SH-SY5Y (cell line): ENCODE measurements around the gene IL3.

Source experiments
- GATA2 ChIP-seq: IDR thresholded peaks from 2 replicates; pipeline ENCODE4 v1.6.1; 2011; ENCODE audit warnings: mild to moderate bottlenecking, low read depth, low read length
- GATA3 ChIP-seq: IDR thresholded peaks from 2 replicates; pipeline ENCODE4 v1.6.1; 2011; ENCODE audit warnings: low read depth, mild to moderate bottlenecking, low read length, moderate library complexity

Gene IL3

DNA sequence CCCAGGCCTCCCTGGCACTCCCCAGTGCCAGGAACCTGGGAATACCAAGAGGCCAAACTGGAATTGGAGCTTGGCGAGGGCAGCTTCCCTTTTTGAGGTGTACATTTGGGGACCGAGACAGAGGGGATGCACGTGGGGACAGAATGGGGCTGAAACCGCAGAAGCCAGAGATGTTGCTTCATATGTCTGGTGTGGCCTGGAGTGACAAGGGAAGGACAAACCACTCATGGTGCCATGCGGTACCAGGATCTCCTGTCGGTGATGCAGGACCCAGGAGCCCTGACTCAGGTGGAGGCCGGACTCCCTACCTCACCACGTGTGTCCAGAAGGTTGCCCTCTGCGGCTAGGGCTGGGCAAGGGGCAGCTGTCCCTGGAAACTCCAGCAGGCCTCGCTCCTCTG, 9.1 kb downstream of the IL3 start:
- no peak for TF ChIP-seq GATA2
- no peak for TF ChIP-seq GATA3

DNA sequence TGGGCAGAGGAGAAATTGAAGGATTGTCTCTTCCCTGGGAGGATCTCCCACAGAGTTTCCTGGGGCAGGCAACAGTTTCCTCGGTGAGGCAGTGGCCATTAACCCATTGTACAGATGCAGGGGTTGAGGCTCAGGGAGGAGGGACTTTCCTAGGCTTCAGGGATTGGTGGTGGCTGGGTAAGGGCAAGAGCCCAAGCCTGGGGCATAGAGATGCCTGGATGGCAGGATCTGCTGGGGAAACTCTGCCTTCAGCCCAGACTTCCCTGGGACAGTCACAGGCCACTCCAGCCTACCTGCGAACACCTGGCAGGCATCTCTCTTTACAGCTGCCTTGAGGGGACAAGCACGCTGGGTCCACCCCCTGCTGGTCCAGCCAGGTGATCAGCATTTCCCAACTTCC, 9.5 kb downstream of the IL3 start:
- TF ChIP-seq GATA2: no peak
- no peak for TF ChIP-seq GATA3

DNA sequence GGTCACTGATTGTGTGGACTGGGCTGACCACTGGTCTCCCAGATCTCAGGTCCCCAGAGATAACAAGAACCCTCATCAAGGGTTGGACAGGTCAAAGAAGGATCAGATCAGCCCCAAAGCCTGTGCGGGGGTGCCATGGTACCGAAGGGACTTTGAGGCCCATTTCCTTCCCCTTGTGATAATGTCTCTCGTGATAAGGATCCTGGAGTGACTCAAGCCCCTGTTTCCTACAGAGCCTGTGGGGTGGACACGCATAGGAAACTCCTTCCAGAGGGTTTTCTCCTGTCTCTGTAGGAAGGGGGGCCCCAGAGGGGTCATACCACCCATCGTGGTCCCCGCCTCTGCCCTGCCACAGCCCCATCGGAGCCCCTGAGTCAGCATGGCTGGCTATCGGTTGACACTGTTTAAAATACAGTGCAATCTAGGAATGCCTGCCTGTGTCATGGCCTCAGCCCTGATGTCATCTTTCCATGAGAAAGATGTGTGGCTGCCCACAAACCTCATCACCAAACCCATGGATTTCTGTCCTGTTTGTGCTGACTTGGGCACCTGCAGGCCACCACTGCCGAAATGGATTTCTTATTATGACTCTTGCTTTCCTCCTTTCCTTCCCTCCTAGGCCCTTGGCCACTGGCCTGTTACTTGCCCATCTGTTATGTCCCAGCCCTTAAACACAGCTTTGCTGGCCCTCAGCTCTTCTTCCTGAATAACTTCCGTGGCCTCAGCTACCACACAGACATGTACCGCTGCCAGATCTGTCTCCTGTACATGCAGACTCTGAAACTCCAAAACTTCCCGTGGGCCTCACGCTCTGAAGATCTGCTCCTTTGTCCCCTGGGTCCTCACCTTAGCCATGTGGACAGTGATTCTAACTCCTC, 10.2 kb downstream of the IL3 start:
- TF ChIP-seq GATA3: no peak
- TF ChIP-seq GATA2: no peak

DNA sequence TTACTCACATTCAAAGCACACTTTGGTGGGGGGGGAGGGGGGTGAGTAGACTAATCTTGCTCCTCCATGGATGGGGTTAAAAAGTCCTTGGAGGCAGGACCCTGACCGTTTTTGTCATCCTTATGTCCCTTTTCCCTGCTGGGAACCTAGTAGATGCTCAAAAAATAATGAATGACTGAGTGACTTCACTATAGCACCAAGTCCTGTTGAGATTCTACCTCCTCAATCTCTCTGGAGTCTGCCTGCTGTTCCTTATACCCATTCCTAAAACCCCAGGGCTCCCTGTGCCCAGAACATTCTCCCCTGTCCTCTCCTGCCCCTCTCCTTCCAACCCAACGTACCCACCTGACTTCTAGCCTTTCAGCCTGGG, 10.9 kb downstream of the IL3 start:
- TF ChIP-seq GATA2: no peak
- TF ChIP-seq GATA3: no peak

DNA sequence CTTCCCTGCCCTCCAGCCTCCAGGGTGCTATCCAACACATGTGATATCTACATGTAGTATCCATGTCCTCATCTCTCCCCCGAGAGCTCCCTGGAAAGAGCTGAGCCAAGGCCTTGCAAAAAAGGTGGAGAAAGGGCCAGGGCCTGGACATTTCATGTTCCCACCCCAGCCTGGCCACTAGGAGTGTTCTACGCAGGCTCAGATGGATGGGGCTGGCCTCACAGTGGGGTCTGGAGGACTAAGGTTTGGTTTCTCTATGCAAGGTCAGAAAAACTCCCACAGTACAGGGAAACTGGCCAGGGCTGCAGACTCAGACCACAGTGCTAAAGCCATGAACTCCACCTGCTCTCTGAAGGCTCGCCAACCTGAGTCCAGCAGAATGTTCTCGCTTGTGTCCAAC, 11.6 kb downstream of the IL3 start:
- TF ChIP-seq GATA3 (no peak), GATA2 (no peak)

DNA sequence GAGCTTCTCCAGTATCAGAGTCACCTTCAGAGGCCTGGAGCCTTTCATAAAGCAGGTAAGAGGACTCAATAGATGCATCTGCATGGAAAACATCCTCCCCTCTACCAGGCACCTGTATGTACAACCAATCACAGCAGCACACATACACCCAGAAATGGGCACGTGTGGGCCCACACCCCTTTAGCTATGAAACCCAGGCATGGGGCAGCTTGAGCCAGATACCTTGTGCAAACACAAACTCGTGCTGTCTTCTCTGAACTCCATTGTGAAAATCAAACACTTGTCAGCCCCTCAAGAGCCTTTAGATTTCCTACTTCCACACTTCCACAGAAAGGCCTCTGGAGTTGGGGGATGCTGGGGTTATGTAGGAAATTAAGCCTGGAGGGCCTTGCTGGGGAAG, 12.1 kb downstream of the IL3 start:
- no peak for TF ChIP-seq GATA2
- TF ChIP-seq GATA3: no peak

DNA sequence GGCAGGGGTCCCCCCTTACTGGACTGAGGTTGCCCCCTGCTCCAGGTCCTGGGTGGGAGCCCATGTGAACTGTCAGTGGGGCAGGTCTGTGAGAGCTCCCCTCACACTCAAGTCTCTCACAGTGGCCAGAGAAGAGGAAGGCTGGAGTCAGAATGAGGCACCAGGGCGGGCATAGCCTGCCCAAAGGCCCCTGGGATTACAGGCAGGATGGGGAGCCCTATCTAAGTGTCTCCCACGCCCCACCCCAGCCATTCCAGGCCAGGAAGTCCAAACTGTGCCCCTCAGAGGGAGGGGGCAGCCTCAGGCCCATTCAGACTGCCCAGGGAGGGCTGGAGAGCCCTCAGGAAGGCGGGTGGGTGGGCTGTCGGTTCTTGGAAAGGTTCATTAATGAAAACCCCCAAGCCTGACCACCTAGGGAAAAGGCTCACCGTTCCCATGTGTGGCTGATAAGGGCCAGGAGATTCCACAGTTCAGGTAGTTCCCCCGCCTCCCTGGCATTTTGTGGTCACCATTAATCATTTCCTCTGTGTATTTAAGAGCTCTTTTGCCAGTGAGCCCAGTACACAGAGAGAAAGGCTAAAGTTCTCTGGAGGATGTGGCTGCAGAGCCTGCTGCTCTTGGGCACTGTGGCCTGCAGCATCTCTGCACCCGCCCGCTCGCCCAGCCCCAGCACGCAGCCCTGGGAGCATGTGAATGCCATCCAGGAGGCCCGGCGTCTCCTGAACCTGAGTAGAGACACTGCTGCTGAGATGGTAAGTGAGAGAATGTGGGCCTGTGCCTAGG, 13.0 kb downstream of the IL3 start, which contains the start of gene CSF2:
CSF2 (plus strand) TSS at position 559 of the 783 bp plus-strand sequence; CDS start at position 594, 35 bp downstream.
- TF ChIP-seq GATA2 (no peak), GATA3 (no peak)

DNA sequence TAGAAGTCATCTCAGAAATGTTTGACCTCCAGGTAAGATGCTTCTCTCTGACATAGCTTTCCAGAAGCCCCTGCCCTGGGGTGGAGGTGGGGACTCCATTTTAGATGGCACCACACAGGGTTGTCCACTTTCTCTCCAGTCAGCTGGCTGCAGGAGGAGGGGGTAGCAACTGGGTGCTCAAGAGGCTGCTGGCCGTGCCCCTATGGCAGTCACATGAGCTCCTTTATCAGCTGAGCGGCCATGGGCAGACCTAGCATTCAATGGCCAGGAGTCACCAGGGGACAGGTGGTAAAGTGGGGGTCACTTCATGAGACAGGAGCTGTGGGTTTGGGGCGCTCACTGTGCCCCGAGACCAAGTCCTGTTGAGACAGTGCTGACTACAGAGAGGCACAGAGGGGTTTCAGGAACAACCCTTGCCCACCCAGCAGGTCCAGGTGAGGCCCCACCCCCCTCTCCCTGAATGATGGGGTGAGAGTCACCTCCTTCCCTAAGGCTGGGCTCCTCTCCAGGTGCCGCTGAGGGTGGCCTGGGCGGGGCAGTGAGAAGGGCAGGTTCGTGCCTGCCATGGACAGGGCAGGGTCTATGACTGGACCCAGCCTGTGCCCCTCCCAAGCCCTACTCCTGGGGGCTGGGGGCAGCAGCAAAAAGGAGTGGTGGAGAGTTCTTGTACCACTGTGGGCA, 13.8 kb downstream of the IL3 start:
- TF ChIP-seq GATA3: no peak
- TF ChIP-seq GATA2: no peak

DNA sequence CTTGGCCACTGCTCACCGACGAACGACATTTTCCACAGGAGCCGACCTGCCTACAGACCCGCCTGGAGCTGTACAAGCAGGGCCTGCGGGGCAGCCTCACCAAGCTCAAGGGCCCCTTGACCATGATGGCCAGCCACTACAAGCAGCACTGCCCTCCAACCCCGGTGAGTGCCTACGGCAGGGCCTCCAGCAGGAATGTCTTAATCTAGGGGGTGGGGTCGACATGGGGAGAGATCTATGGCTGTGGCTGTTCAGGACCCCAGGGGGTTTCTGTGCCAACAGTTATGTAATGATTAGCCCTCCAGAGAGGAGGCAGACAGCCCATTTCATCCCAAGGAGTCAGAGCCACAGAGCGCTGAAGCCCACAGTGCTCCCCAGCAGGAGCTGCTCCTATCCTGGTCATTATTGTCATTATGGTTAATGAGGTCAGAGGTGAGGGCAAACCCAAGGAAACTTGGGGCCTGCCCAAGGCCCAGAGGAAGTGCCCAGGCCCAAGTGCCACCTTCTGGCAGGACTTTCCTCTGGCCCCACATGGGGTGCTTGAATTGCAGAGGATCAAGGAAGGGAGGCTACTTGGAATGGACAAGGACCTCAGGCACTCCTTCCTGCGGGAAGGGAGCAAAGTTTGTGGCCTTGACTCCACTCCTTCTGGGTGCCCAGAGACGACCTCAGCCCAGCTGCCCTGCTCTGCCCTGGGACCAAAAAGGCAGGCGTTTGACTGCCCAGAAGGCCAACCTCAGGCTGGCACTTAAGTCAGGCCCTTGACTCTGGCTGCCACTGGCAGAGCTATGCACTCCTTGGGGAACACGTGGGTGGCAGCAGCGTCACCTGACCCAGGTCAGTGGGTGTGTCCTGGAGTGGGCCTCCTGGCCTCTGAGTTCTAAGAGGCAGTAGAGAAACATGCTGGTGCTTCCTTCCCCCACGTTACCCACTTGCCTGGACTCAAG, 14.6 kb downstream of the IL3 start:
- TF ChIP-seq GATA3 (no peak), GATA2 (no peak)

DNA sequence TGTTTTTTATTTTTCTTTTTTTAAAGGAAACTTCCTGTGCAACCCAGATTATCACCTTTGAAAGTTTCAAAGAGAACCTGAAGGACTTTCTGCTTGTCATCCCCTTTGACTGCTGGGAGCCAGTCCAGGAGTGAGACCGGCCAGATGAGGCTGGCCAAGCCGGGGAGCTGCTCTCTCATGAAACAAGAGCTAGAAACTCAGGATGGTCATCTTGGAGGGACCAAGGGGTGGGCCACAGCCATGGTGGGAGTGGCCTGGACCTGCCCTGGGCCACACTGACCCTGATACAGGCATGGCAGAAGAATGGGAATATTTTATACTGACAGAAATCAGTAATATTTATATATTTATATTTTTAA, 15.2 kb downstream of the IL3 start:
- TF ChIP-seq GATA3: no peak
- TF ChIP-seq GATA2: no peak

DNA sequence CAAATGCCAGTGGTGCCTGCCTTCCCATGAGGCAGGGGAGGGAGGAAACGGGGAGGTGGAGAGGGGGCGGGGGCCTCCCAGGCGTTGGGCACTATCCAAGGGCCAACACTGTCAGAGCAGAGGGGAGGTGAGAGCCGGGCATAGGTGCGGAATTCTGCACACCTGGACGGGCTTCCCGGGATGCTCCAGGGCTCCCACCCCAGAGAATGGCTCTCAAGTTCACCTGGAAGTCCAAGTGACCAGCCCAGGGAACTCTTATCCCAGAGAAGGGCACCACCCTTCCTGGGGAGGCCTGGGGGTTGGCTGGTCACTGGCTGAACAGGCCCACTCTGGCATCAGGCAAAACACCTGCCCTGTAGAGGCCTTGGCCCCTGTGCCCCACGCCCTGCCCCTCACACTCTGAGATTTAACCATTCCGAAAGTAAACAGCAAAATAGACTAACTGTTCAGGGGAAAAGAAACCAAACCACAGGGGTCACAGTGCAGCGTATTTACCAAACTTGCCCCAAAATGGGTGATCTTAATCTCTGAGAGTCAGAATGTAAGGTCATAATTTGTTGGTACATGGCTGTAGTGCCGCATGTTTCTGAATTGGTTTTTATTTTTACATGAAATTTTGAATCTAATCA, 15.9 kb downstream of the IL3 start:
- TF ChIP-seq GATA3 (no peak), GATA2 (no peak)

DNA sequence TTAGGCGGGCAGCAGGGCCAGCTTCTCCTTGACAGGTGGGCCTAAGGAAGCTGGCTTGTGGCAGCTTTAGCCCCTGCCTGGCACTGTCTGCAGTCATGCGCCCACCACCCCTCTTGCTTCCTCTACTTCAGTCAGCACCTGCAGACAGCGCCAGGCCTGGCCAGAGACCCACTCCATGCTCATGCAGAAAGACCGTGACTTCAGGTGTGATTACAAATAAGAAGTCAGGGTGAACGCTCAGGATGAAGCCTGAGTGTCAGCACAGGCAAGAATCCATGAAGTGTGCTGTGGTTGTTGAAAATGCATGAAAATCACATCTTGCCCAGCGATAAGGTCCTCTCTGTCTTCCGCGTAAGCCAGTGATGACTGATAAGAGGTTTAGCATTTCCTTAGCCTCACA, 16.5 kb downstream of the IL3 start:
- TF ChIP-seq GATA3 (no peak), GATA2 (no peak)

DNA sequence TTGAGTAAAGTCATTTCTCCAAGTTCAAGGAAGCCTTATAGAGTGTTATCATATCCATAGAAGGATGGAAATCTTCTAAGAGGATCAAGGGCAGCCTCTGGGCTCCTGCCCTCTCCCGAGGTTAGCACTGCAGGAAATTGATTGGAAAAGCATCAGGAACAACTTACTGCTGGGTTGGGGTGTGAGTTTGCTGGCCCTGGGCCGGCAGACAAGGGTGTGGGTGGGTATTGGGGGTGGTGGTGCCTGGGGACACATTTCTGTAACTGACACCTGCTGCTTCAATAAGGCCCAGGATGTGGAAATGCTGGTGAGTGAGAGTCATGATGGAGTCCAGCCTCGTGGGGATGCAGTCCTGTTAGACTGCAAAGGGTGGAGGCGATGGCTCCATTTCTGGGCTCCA, 18.6 kb downstream of the IL3 start:
- TF ChIP-seq GATA3: no peak
- TF ChIP-seq GATA2: no peak

DNA sequence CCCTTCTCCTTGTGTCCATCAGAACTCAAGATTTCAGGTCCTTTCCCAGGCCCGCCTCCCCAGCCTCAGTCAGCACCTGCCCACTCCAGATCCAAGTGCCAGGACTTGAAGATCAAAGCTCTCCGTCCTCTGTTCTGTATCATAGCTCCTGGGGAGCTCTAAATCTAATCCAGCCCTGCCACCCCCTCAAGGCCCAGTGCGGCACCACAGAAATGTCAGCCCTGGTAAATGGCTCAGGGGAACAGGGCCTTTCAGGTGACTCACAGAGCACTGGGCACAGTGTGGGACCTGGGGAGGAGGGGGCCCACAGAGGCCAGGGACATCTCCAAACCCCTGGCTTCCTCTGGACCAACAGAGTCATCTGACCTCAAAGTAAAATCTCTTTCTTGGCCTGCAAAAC, 19.2 kb downstream of the IL3 start:
- no peak for TF ChIP-seq GATA3
- no peak for TF ChIP-seq GATA2
